H9 (cell line): ENCODE measurements around the gene MTMR12. TPM values are rescaled to one million over a fixed set of nuclear protein-coding genes. Genes with fewer than 3 reads are reported as not detected.

Source experiments
- DNase-seq: peaks from one replicate; pipeline ENCODE4 v3.0.0-alpha.2; 2017
- H2AFZ ChIP-seq: one replicate; pipeline ENCODE4 v1.6.1; 2013; ENCODE audit warnings: mild to moderate bottlenecking, low read length, control low read depth, moderate library complexity
- H2AK5ac ChIP-seq: 2 replicates; pipeline ENCODE4 v1.6.1; 2013; ENCODE audit warnings: low read length, control low read depth, mixed read lengths; ENCODE audit not compliant: insufficient read length
- H2BK120ac ChIP-seq: one replicate; pipeline ENCODE4 v1.6.1; 2013; ENCODE audit warnings: low read depth, mild to moderate bottlenecking, low read length, control low read depth, inconsistent platforms; ENCODE audit not compliant: poor library complexity, severe bottlenecking
- H2BK12ac ChIP-seq: 2 replicates; pipeline ENCODE4 v1.6.1; 2013; ENCODE audit warnings: low read length, control low read depth, mixed read lengths, low read depth; ENCODE audit not compliant: insufficient read length
- H2BK15ac ChIP-seq: 2 replicates; pipeline ENCODE4 v1.6.1; 2013; ENCODE audit warnings: low read depth, low read length, control low read depth
- H2BK20ac ChIP-seq: one replicate; pipeline ENCODE4 v1.6.1; 2013; ENCODE audit warnings: low read depth, mild to moderate bottlenecking, low read length, control low read depth, inconsistent platforms; ENCODE audit not compliant: poor library complexity, severe bottlenecking
- H2BK5ac ChIP-seq: 2 replicates; pipeline ENCODE4 v1.6.1; 2013; ENCODE audit warnings: low read length, control low read depth, mixed read lengths; ENCODE audit not compliant: insufficient read length
- H3K14ac ChIP-seq: 2 replicates; pipeline ENCODE4 v1.6.1; 2013; ENCODE audit warnings: low read length, control low read depth; ENCODE audit not compliant: insufficient read depth
- H3K18ac ChIP-seq: 2 replicates; pipeline ENCODE4 v1.6.1; 2013; ENCODE audit warnings: low read depth, mild to moderate bottlenecking, mixed read lengths, low read length, control low read depth; ENCODE audit not compliant: insufficient read length
- H3K23ac ChIP-seq: 2 replicates; pipeline ENCODE4 v1.6.1; 2013; ENCODE audit warnings: low read length, control low read depth, mixed read lengths, low read depth; ENCODE audit not compliant: insufficient read length
- H3K23me2 ChIP-seq: 2 replicates; pipeline ENCODE4 v1.6.1; 2013; ENCODE audit warnings: low read depth, mild to moderate bottlenecking, mixed read lengths, low read length, control low read depth; ENCODE audit not compliant: insufficient read length, poor library complexity, severe bottlenecking
- H3K27ac ChIP-seq: 2 replicates; pipeline ENCODE4 v1.5.1; 2013; ENCODE audit warnings: low read length, control low read depth, mixed read lengths, low read depth; ENCODE audit not compliant: insufficient read length
- H3K27me3 ChIP-seq: 2 replicates; pipeline ENCODE4 v1.6.1; 2013; ENCODE audit warnings: low read length, control low read depth, inconsistent platforms; ENCODE audit not compliant: insufficient read depth
- H3K4ac ChIP-seq: 2 replicates; pipeline ENCODE4 v1.6.1; 2013; ENCODE audit warnings: low read depth, mild to moderate bottlenecking, control low read depth, inconsistent platforms, low read length, moderate library complexity
- H3K4me1 ChIP-seq: 2 replicates; pipeline ENCODE4 v1.6.1; 2013; ENCODE audit warnings: low read length, control low read depth, inconsistent platforms; ENCODE audit not compliant: insufficient read depth
- H3K4me2 ChIP-seq: 2 replicates; pipeline ENCODE4 v1.6.1; 2013; ENCODE audit warnings: low read length, control low read depth, mixed read lengths; ENCODE audit not compliant: insufficient read length, insufficient read depth
- H3K56ac ChIP-seq: 2 replicates; pipeline ENCODE4 v1.6.1; 2013; ENCODE audit warnings: low read depth, mild to moderate bottlenecking, mixed read lengths, low read length, control low read depth; ENCODE audit not compliant: insufficient read length
- H3K79me1 ChIP-seq: 2 replicates; pipeline ENCODE4 v1.6.1; 2013; ENCODE audit warnings: low read depth, mild to moderate bottlenecking, moderate library complexity, low read length, control low read depth, inconsistent platforms; ENCODE audit not compliant: insufficient read depth, poor library complexity, severe bottlenecking
- H3K79me2 ChIP-seq: 2 replicates; pipeline ENCODE4 v1.6.1; 2013; ENCODE audit warnings: low read length, control low read depth, inconsistent platforms; ENCODE audit not compliant: insufficient read depth
- H3K9ac ChIP-seq: 2 replicates; pipeline ENCODE4 v1.6.1; 2013; ENCODE audit warnings: low read length, control low read depth, mixed read lengths; ENCODE audit not compliant: insufficient read length; ENCODE audit errors: extremely low read depth
- H3K9me3 ChIP-seq: one replicate; pipeline ENCODE4 v1.6.1; 2013; ENCODE audit warnings: low read depth, low read length, inconsistent platforms; ENCODE audit not compliant: control insufficient read depth
- H3T11ph ChIP-seq: one replicate; pipeline ENCODE4 v1.6.1; 2013; ENCODE audit warnings: mild to moderate bottlenecking, low read length, control low read depth, inconsistent platforms
- H4K20me1 ChIP-seq: one replicate; pipeline ENCODE4 v1.6.1; 2013; ENCODE audit not compliant: control insufficient read depth, insufficient read length, insufficient read depth
- H4K5ac ChIP-seq: 2 replicates; pipeline ENCODE4 v1.6.1; 2013; ENCODE audit warnings: low read depth, mild to moderate bottlenecking, mixed read lengths, low read length, control low read depth; ENCODE audit not compliant: insufficient read length
- H4K8ac ChIP-seq: replicated peaks from 2 replicates; pipeline ENCODE4 v1.6.1; 2013; ENCODE audit warnings: low read length, control low read depth, mixed read lengths, low read depth; ENCODE audit not compliant: insufficient read length
- H4K91ac ChIP-seq: 2 replicates; pipeline ENCODE4 v1.6.1; 2013; ENCODE audit warnings: low read depth, mild to moderate bottlenecking, moderate library complexity, mixed read lengths, low read length, control low read depth; ENCODE audit not compliant: insufficient read length
- H3K27ac Mint-ChIP-seq, 3 experiments: 2 replicates in 2 of 3; 3 replicates in 1 of 3; pipeline ENCODE4 v1.8.0; 2020 to 2021; ENCODE audit warnings: mixed read lengths in 3 of 3, mild to moderate bottlenecking in 1 of 3, moderate library complexity in 1 of 3
- H3K27me3 Mint-ChIP-seq: 2 replicates; pipeline ENCODE4 v1.8.0; 2021; ENCODE audit warnings: low read depth, mild to moderate bottlenecking, moderate library complexity, mixed read lengths
- H3K36me3 Mint-ChIP-seq, 3 experiments: 2 replicates in 2 of 3; 3 replicates in 1 of 3; pipeline ENCODE4 v1.8.0; 2020 to 2021; ENCODE audit warnings: low read depth in 3 of 3, mixed read lengths in 3 of 3; ENCODE audit not compliant: insufficient read depth in 1 of 3
- H3K4me1 Mint-ChIP-seq, 2 experiments: 2 replicates each; pipeline ENCODE4 v1.8.0; 2020; ENCODE audit warnings: mixed read lengths in 2 of 2
- H3K4me3 Mint-ChIP-seq, 2 experiments: 2 replicates in 1 of 2; 3 replicates in 1 of 2; pipeline ENCODE4 v1.8.0; 2020 to 2021; ENCODE audit warnings: mild to moderate bottlenecking in 2 of 2, mixed read lengths in 2 of 2, moderate library complexity in 1 of 2
- H3K9me3 Mint-ChIP-seq, 2 experiments: 2 replicates in 1 of 2; 3 replicates in 1 of 2; pipeline ENCODE4 v1.8.0; 2020; ENCODE audit warnings: mild to moderate bottlenecking in 2 of 2, mixed read lengths in 2 of 2, moderate library complexity in 1 of 2
- WGBS: extraction: QIAGEN DNeasy Blood & Tissue Kit; methylation state at CpG from one replicate; pipeline ENCODE4 v1.1.7; 2013; ENCODE audit warnings: missing lambda C conversion rate, low lambda C conversion rate, mixed read lengths; ENCODE audit not compliant: insufficient read length; ENCODE audit errors: extremely low coverage; 5-methylcytosine and 5-hydroxymethylcytosine counted together
- total RNA-seq: library from RNA; stranded (reverse); gene quantifications from 2 replicates; pipeline ENCODE4 v1.2.1, GENCODE V29; 2021
- TF ChIP-seq, protein P1 (sequence below): fragments of 200-600 bp; sonication (generic); conservative IDR thresholded peaks from 3 replicates; pipeline ENCODE4 v1.8.0; 2021; ENCODE audit warnings: antibody characterized with exemption, mild to moderate bottlenecking

Gene MTMR12
- total RNA-seq, 1 experiment from 2014 or later, result 39.3 TPM

- H3K4me2 ChIP-seq, result no peak overlapping the region
- WGBS, result no CpG with 5 or more reads among the region's 5 CpGs
- H3K9me3 ChIP-seq, result no peaks in the 10 kb centered on the region
- no peaks in the 10 kb centered on the region for H3K79me2 ChIP-seq
- H3K4me1 ChIP-seq, result no peaks in the 10 kb centered on the region; the same call in 1 of the 2 replicates
- no peaks in the 10 kb centered on the region for H4K20me1 ChIP-seq
- H2AFZ ChIP-seq, result no peak overlapping the region
- no peak for DNase-seq
- Mint-ChIP-seq H3K27me3 (peaks cover 3% of the 10 kb centered on the region), H3K9me3 (peaks cover 14 to 16% of the 10 kb centered on the region in 2 experiments), H3K4me3 (no peak overlapping the region), H3K27ac (no peak overlapping the region), H3K36me3 (peaks cover 4 to 8% (median 6%) of the 10 kb centered on the region in 3 experiments; a peak in 6 of 7 replicates), H3K4me1 (peaks cover 5 to 7% of the 10 kb centered on the region in 2 experiments)
- no peaks in the 10 kb centered on the region for H3K27me3 ChIP-seq
- no peak overlapping the region for H3K18ac ChIP-seq
- H3K79me1 ChIP-seq, result no peaks in the 10 kb centered on the region
- no peak overlapping the region for H3T11ph ChIP-seq
- H2BK15ac ChIP-seq, result no peak overlapping the region
- no peak overlapping the region for H2BK12ac ChIP-seq
- TF ChIP-seq, protein P1, sequence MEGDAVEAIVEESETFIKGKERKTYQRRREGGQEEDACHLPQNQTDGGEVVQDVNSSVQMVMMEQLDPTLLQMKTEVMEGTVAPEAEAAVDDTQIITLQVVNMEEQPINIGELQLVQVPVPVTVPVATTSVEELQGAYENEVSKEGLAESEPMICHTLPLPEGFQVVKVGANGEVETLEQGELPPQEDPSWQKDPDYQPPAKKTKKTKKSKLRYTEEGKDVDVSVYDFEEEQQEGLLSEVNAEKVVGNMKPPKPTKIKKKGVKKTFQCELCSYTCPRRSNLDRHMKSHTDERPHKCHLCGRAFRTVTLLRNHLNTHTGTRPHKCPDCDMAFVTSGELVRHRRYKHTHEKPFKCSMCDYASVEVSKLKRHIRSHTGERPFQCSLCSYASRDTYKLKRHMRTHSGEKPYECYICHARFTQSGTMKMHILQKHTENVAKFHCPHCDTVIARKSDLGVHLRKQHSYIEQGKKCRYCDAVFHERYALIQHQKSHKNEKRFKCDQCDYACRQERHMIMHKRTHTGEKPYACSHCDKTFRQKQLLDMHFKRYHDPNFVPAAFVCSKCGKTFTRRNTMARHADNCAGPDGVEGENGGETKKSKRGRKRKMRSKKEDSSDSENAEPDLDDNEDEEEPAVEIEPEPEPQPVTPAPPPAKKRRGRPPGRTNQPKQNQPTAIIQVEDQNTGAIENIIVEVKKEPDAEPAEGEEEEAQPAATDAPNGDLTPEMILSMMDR, result no peak
- no peak overlapping the region for H3K23ac ChIP-seq
- H4K8ac ChIP-seq, result no peak overlapping the region
- H3K23me2 ChIP-seq, result no peaks in the 10 kb centered on the region
- no peak overlapping the region for H2AK5ac ChIP-seq
- H3K56ac ChIP-seq, result no peak overlapping the region
- H3K9ac ChIP-seq, result no peak overlapping the region
- H4K5ac ChIP-seq, result no peak overlapping the region
- no peak overlapping the region for H3K14ac ChIP-seq
- H2BK5ac ChIP-seq, result no peak overlapping the region
- H3K27ac ChIP-seq, result no peak overlapping the region
- H3K4ac ChIP-seq, result no peak overlapping the region
- H2BK20ac ChIP-seq, result no peak overlapping the region
- H2BK120ac ChIP-seq, result no peak overlapping the region
- no peak overlapping the region for H4K91ac ChIP-seq
Observed at GRCh38 chr5:32206053-32206452, 106.7 kb downstream of the MTMR12 start.
